Astrocyte of the cerebellum (primary cell): ENCODE measurements around the gene ZMYND19.
A peak's percentile ranks its signal among the peaks of the same experiment; 100 is the strongest.
"Not testable (repeated sequence)": the region's sequence is repeated elsewhere in the genome, so short reads cannot be mapped to it uniquely, and the experiment has no call there.

ENCODE experiments used
- DNase-seq: peaks from one replicate; pipeline ENCODE4 v3.0.0-alpha.2; 2011; ENCODE audit warnings: low read depth
- H3K4me3 ChIP-seq: 2 replicates; pipeline ENCODE4 v1.5.1; 2011; ENCODE audit warnings: mild to moderate bottlenecking, low read depth, low read length, moderate library complexity
- CTCF ChIP-seq: IDR thresholded peaks from 2 replicates; pipeline ENCODE4 v1.5.1; 2012; ENCODE audit warnings: low read length, low read depth, moderate library complexity, mild to moderate bottlenecking; ENCODE audit errors: missing control alignments
- in situ Hi-C: cut with HindIII; loops from 2 replicates; pipeline ENCODE4 v1.10.0; 2017; ENCODE audit warnings: low sequenced_read_pairs

Gene ZMYND19

GRCh38 chr9:137551264-137552021, 38.9 kb downstream of the ZMYND19 start, which contains the start of gene MRPL41:
TSS of gene MRPL41 (plus strand) at chr9:137551879. CDS start at chr9:137552082, 203 bp downstream.
- peak within 1 kb of the TSS; percentile 79 for H3K4me3 ChIP-seq
- peak; percentile 46 for TF ChIP-seq CTCF
- in situ Hi-C loops = no loop called here
- peak; percentile 53 for DNase-seq

- DNase-seq, in situ Hi-C loops: not testable (repeated sequence)
- peak overlapping the region; percentile 65 for H3K4me3 ChIP-seq
Measured at GRCh38 chr9:137550958-137551263, 39.4 kb downstream of the ZMYND19 start.

- in situ Hi-C loops = no loop called here
Measured at GRCh38 chr9:137550231-137550621, 40.1 kb downstream of the ZMYND19 start, which contains the start of gene PNPLA7. TSS of gene PNPLA7 (minus strand) at chr9:137550402. CDS start at chr9:137550197, 205 bp downstream.

GRCh38 chr9:137547687-137548543, 42.4 kb downstream of the ZMYND19 start:
- no peak for DNase-seq
- in situ Hi-C loops = no loop called here
- H3K4me3 ChIP-seq = no peak overlapping the region
- TF ChIP-seq CTCF = no peak

More at GRCh38 chr9:137550231-137550621, 40.1 kb downstream of the ZMYND19 start, which contains the start of gene PNPLA7:
- peak within 1 kb of the TSS; percentile 65 for H3K4me3 ChIP-seq
- no peak for DNase-seq
- TF ChIP-seq CTCF = no peak

GRCh38 chr9:137545123-137545522, 45.2 kb downstream of the ZMYND19 start:
- DNase-seq = no peak
- H3K4me3 ChIP-seq = no peak overlapping the region
- in situ Hi-C loops = no loop called here
- TF ChIP-seq CTCF = no peak

GRCh38 chr9:137544176-137544760, 46.0 kb downstream of the ZMYND19 start:
- in situ Hi-C loops = no loop called here
- H3K4me3 ChIP-seq = no peak overlapping the region
- no peak for DNase-seq
- no peak for TF ChIP-seq CTCF
